ENCODE data around the gene SLC1A4. TPM values are rescaled to one million over a fixed set of nuclear protein-coding genes. Genes with fewer than 3 reads are reported as not detected.
A peak's percentile ranks its signal among the peaks of the same experiment; 100 is the strongest.
"Not testable (repeated sequence)": the region's sequence is repeated elsewhere in the genome, so short reads cannot be mapped to it uniquely, and the experiment has no call there.

The SLC1A4 gene
- total RNA-seq, 2 donors from 2014 or later: 41.6 to 45.3 TPM

- Mint-ChIP-seq H3K4me3 (peak overlapping the region; percentile 94 to 95), H3K27me3 (ENCODE audit: low read depth) (peaks cover 29% of the 10 kb centered on the region), H3K36me3 (ENCODE audit: insufficient read depth in 2 of 2) (peaks cover 4 to 14% of the 10 kb centered on the region in 2 donors), H3K9me3 (no peaks in the 10 kb centered on the region), H3K27ac (peak overlapping the region; percentile 82), H3K4me1 (ENCODE audit: low read depth) (peaks cover 76% of the 10 kb centered on the region)
- peak in 1 of 2 donors; percentile 10 for DNase-seq
- no peak for ATAC-seq (replicated peaks in 1 of 2)
Measured at GRCh38 chr2:64989982-64990614, 899 bp downstream of the SLC1A4 start.

DNA sequence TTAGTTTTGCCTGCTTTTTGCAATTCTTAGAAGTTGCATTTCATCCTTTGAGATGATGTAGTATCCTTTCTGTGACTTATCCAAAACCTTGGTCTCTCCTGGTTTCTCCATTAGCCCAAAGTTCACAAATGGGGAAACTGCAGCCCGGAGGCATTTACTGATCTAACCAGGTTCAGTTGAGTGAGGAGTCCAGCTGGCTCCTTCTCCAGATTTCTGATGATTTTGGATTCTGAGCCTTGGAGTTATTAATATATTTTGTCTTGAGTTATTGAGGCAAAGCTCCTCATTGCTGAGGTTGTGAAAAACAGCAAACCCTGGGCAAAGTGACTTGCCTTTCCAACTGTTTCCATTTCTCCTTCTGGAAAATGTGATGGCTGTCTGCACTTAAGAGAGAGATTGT lies 1.7 kb downstream of the SLC1A4 start:
- Mint-ChIP-seq H3K4me3 (peak overlapping the region; percentile 94 to 95), H3K9me3 (no peaks in the 10 kb centered on the region), H3K36me3 (ENCODE audit: insufficient read depth in 2 of 2) (peaks cover 4 to 14% of the 10 kb centered on the region in 2 donors), H3K27ac (peak overlapping the region; percentile 82), H3K27me3 (ENCODE audit: low read depth) (peaks cover 25% of the 10 kb centered on the region), H3K4me1 (ENCODE audit: low read depth) (peaks cover 68% of the 10 kb centered on the region)
- no peak for ATAC-seq (replicated peaks in 1 of 2)
- no peak for DNase-seq

DNA sequence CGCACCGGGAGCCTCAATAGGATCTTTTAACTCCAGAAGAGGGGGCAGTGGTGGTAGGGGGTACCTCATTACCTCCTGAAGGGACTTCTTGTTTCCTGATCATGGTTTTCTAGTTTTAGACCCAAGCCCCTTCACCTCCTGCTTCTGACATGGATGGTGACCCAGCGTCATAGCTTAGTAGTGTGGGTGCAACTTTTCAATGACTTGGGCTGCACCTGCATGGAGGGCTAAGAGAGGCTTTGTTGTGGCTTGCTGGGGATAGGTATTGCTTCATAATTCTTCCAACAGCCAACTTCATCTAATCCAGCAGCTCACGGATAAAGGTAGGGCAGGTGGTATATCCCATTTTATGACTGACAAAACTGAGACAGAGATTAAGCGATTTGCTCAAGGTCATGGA lies 3.0 kb downstream of the SLC1A4 start:
- Mint-ChIP-seq H3K27ac (no peak overlapping the region), H3K27me3 (ENCODE audit: low read depth) (peaks cover 12% of the 10 kb centered on the region), H3K36me3 (ENCODE audit: insufficient read depth in 2 of 2) (peaks cover 4 to 16% of the 10 kb centered on the region in 2 donors), H3K4me1 (ENCODE audit: low read depth) (peaks cover 55% of the 10 kb centered on the region), H3K4me3 (peak overlapping the region; percentile 22 to 94), H3K9me3 (no peaks in the 10 kb centered on the region)
- ATAC-seq (replicated peaks in 1 of 2): no peak
- DNase-seq: no peak

DNA sequence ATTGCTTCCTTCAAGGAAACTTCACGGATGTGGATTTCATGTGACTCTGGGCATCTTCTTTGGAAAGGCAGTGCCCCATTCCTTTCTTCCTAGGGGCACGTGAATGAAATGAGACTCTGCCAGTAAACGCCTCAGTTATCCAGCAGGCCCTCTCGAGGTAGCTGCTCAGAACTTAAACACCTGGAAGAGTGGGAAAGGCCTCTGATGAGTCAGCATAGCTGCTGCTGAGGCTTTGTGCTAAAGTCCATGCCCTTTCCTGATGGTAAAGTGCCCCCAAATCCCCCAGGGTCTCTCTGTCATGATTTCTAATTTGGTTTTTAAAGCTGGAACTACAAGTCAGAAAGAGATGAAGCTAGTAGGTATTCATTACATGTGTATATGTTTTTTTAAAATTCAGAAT lies 3.8 kb downstream of the SLC1A4 start:
- no peak for DNase-seq
- Mint-ChIP-seq H3K27me3 (ENCODE audit: low read depth) (peaks cover 11% of the 10 kb centered on the region), H3K9me3 (no peaks in the 10 kb centered on the region), H3K4me3 (peak overlapping the region; percentile 22 to 94), H3K4me1 (ENCODE audit: low read depth) (peaks cover 47% of the 10 kb centered on the region), H3K36me3 (ENCODE audit: insufficient read depth in 2 of 2) (peaks cover 3 to 16% of the 10 kb centered on the region in 2 donors), H3K27ac (no peak overlapping the region)
- ATAC-seq (replicated peaks in 1 of 2): no peak

- Mint-ChIP-seq H3K27me3 (ENCODE audit: low read depth) (peaks cover 11% of the 10 kb centered on the region), H3K4me1 (ENCODE audit: low read depth) (peaks cover 47% of the 10 kb centered on the region), H3K36me3 (ENCODE audit: insufficient read depth in 2 of 2) (peaks cover 3 to 13% of the 10 kb centered on the region in 2 donors), H3K4me3 (no peak overlapping the region), H3K9me3 (no peaks in the 10 kb centered on the region), H3K27ac (no peak overlapping the region)
- DNase-seq (no peak), ATAC-seq (replicated peaks in 1 of 2) (no peak)
Measured at GRCh38 chr2:64995041-64995440, 5.8 kb downstream of the SLC1A4 start.

DNA sequence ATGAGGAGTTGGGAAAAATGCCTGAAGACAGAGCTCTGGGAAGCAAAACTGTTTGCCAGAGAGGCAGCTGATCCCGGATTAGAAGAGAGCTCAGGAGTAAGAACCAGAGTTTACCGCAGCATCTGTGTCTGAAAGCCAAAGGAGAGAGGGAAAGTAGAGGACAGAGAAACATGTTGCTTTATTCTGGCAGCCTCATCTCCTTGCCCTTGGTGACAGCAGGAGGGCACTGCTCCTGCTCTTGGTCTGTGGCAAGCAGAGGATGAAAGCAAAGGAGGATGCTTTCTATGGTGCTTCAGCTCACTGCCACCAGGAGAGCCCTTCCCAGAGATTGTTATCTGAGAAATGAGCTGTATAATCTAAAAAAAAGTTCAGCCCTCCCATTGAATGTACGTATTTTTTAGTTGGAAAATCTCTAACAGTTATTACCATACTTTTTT lies 7.7 kb downstream of the SLC1A4 start:
- Mint-ChIP-seq H3K9me3 (no peaks in the 10 kb centered on the region), H3K36me3 (ENCODE audit: insufficient read depth in 2 of 2) (peaks cover 3 to 10% of the 10 kb centered on the region in 2 donors), H3K4me3 (no peak overlapping the region), H3K27ac (no peak overlapping the region), H3K27me3 (ENCODE audit: low read depth) (no peaks in the 10 kb centered on the region), H3K4me1 (ENCODE audit: low read depth) (peaks cover 30% of the 10 kb centered on the region)
- no peak for ATAC-seq (replicated peaks in 1 of 2)
- no peak for DNase-seq

DNA sequence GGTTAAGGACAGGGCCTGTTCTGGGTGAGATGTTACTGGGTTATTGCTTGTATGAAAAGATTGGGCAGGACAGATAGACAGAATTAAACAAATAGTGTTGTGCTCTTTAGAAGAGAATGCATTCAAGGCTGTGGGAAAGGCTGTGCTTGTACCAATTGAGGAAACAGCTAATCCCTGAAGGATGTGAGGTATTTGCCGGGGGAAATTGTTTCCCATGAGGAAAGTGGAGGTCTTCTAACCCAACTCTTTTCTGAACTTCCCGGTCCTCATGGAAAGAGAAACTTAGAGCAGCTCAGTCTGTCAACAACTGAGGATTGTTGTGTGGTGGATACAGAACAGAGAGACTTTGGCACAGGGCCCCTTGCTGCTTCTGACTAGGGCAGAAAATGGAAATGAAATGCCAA lies 9.5 kb downstream of the SLC1A4 start:
- no peak overlapping the region for H3K27ac Mint-ChIP-seq
- no peaks in the 10 kb centered on the region for H3K9me3 Mint-ChIP-seq
- ATAC-seq (replicated peaks in 1 of 2) (no peak), DNase-seq (no peak)
- H3K4me3 Mint-ChIP-seq: no peak overlapping the region
- H3K36me3 Mint-ChIP-seq (ENCODE audit: insufficient read depth in 2 of 2): peaks cover 3 to 7% of the 10 kb centered on the region in 2 donors
- H3K27me3 Mint-ChIP-seq (ENCODE audit: low read depth): no peaks in the 10 kb centered on the region
- peaks cover 12% of the 10 kb centered on the region for H3K4me1 Mint-ChIP-seq (ENCODE audit: low read depth)

GRCh38 chr2:64999754-65000153 lies 10.6 kb downstream of the SLC1A4 start:
- no peak for DNase-seq
- Mint-ChIP-seq H3K4me3 (no peak overlapping the region), H3K9me3 (no peaks in the 10 kb centered on the region), H3K27ac (no peak overlapping the region), H3K36me3 (ENCODE audit: insufficient read depth in 2 of 2) (peaks cover 3 to 7% of the 10 kb centered on the region in 2 donors), H3K4me1 (ENCODE audit: low read depth) (peaks cover 4% of the 10 kb centered on the region), H3K27me3 (ENCODE audit: low read depth) (no peaks in the 10 kb centered on the region)
- ATAC-seq (replicated peaks in 1 of 2): no peak

GRCh38 chr2:65000644-65001043 lies 11.4 kb downstream of the SLC1A4 start:
- Mint-ChIP-seq H3K4me3 (no peak overlapping the region), H3K9me3 (no peaks in the 10 kb centered on the region), H3K27ac (no peak overlapping the region), H3K27me3 (ENCODE audit: low read depth) (no peaks in the 10 kb centered on the region), H3K36me3 (ENCODE audit: insufficient read depth in 2 of 2) (peaks cover 3 to 7% of the 10 kb centered on the region in 2 donors), H3K4me1 (ENCODE audit: low read depth) (peaks cover 4% of the 10 kb centered on the region)
- ATAC-seq (replicated peaks in 1 of 2): no peak
- no peak for DNase-seq

GRCh38 chr2:65003037-65003436 lies 13.8 kb downstream of the SLC1A4 start:
- H3K27me3 Mint-ChIP-seq (ENCODE audit: low read depth): no peaks in the 10 kb centered on the region

DNA sequence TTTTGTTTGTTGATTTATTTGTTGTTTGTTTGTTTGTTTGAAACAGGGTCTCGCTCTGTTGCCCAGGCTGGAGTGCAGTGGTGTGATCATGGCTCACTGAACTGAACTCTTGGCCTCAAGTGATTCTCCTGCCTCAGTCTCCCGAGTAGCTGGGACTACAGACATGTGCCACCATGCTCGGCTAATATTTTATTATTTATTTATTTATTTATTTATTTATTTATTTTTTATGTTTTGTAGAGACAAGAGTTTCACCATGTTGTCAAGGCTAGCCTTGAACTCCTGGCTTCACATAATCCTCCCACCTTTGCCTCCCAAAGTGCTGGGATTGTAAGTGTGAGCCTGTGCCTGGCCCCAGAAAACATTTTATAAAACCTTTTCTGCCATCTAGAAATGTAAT lies 15.0 kb downstream of the SLC1A4 start:
- H3K4me1 Mint-ChIP-seq (ENCODE audit: low read depth): peaks cover 12% of the 10 kb centered on the region
- H3K27me3 Mint-ChIP-seq (ENCODE audit: low read depth); H3K27ac Mint-ChIP-seq; ATAC-seq (replicated peaks in 1 of 2); H3K4me3 Mint-ChIP-seq; H3K9me3 Mint-ChIP-seq; DNase-seq; H3K36me3 Mint-ChIP-seq (ENCODE audit: insufficient read depth in 2 of 2): not testable (repeated sequence)

More at GRCh38 chr2:65003037-65003436, 13.8 kb downstream of the SLC1A4 start:
- H3K27ac Mint-ChIP-seq: no peak overlapping the region
- DNase-seq (no peak), ATAC-seq (replicated peaks in 1 of 2) (no peak)
- no peak overlapping the region for H3K4me3 Mint-ChIP-seq
- H3K4me1 Mint-ChIP-seq (ENCODE audit: low read depth): peaks cover 16% of the 10 kb centered on the region
- H3K36me3 Mint-ChIP-seq (ENCODE audit: insufficient read depth in 2 of 2): peaks cover 3 to 4% of the 10 kb centered on the region in 2 donors
- no peaks in the 10 kb centered on the region for H3K9me3 Mint-ChIP-seq

DNA sequence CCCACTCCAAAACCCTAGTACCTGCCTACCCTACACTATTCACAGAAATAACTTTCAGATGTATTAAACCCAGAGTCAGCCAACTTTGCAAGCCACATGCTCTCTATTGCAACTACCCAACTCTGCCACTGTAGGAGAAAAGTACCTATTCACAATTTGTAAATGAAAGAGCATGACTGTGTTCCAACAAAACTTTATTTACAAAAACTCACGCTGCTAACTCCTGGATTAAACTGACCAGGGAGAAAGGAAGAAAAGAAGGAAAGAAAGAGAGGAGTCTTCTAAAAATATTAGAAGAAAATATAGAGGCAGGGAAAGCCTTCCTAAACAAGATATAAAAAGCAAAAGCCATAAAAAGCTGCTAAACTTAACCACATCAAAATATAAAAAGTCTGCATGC lies 24.6 kb downstream of the SLC1A4 start:
- Mint-ChIP-seq H3K27ac (no peak overlapping the region), H3K36me3 (ENCODE audit: insufficient read depth in 2 of 2) (peaks cover 8 to 26% of the 10 kb centered on the region in 2 donors)
- DNase-seq: no peak

DNA sequence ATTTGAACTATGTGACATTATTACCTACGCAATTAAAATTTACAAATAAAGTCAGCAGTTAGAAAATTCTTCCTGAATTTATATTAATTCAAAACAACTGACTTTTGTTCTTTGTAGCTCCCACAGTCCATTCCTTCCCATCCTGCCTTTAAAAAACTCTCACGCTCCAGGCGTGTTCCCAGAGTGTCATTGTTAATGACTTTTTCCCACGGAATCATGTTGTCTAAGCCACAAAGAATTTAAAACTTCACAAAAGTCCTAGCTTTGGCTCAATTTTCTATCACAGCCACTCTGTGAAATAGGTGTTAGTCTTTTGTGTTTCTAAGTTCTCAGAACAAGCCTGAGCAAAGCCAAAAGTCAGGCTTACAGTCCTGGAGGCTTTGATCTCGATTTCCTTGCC lies 26.5 kb downstream of the SLC1A4 start:
- Mint-ChIP-seq H3K36me3 (ENCODE audit: insufficient read depth in 2 of 2) (peaks cover 8 to 31% of the 10 kb centered on the region in 2 donors), H3K4me3 (no peak overlapping the region), H3K27me3 (ENCODE audit: low read depth) (no peaks in the 10 kb centered on the region), H3K9me3 (no peaks in the 10 kb centered on the region), H3K4me1 (ENCODE audit: low read depth) (no peaks in the 10 kb centered on the region), H3K27ac (no peak overlapping the region)
- DNase-seq (no peak), ATAC-seq (replicated peaks in 1 of 2) (no peak)

More for the DNA sequence above, 24.6 kb downstream of the SLC1A4 start:
- H3K4me3 Mint-ChIP-seq: no peak overlapping the region
- no peak for ATAC-seq (replicated peaks in 1 of 2)
- no peaks in the 10 kb centered on the region for H3K9me3 Mint-ChIP-seq
- no peaks in the 10 kb centered on the region for H3K27me3 Mint-ChIP-seq (ENCODE audit: low read depth)
- H3K4me1 Mint-ChIP-seq (ENCODE audit: low read depth): no peaks in the 10 kb centered on the region

DNA sequence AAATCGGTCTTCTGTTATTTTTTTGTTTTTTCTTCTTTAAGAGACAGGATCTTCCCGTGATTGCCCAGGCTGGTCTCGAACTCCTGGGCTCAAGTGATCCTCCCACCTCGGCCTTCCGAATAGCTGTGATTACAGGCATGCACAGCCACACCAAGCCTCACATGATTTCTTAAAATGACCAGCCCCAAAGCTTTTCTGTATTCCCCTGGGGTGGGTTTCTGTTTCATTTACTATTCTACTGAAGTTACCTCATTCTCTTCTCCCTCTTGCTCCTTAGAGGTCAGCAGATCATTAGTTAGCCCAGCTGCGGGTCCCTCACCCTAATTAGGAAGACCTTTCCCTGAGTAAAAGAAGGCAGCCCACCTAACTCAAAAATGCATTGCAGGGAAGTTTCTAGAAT lies 27.6 kb downstream of the SLC1A4 start:
- ATAC-seq (replicated peaks in 1 of 2): no peak
- no peak overlapping the region for H3K4me3 Mint-ChIP-seq
- H3K27ac Mint-ChIP-seq: peak overlapping the region; percentile 55
- no peaks in the 10 kb centered on the region for H3K27me3 Mint-ChIP-seq (ENCODE audit: low read depth)
- no peaks in the 10 kb centered on the region for H3K9me3 Mint-ChIP-seq
- H3K36me3 Mint-ChIP-seq (ENCODE audit: insufficient read depth in 2 of 2): peaks cover 8 to 31% of the 10 kb centered on the region in 2 donors
- no peaks in the 10 kb centered on the region for H3K4me1 Mint-ChIP-seq (ENCODE audit: low read depth)
- no peak for DNase-seq
